Measurements from ENCODE around the gene CCDC106.

- TF ChIP-seq CTCF (optimal IDR thresholded peaks at IDR 0.05 in 1 of 3, IDR thresholded peaks at IDR 0.05 in 1 of 3, conservative IDR thresholded peaks at IDR 0.05 in 1 of 3; ENCODE audit: extremely low read depth in 1 of 3, insufficient read depth in 2 of 3, low read length in 3 of 3) (no peak), EZH2 (IDR thresholded peaks at IDR 0.05; ENCODE audit: low read length) (no peak)
Measured at GRCh38 chr19:55670280-55671053, 22.5 kb downstream of the CCDC106 start.

All from keratinocyte (primary cell).